A673 (cell line): ENCODE data around the gene HSH2D. TPM values are rescaled to one million over a fixed set of nuclear protein-coding genes. Genes with fewer than 3 reads are reported as not detected.

Source experiments
- BruUV-seq: library from RNA; stranded (reverse); fragments of 400-500 nt; replicated peaks from 2 replicates; lab custom pipeline; 2021; lab: Mats Ljungman, UMichigan
- CTCF ChIA-PET: fragments of 300-600 bp; sonication (Branson Sonifier 250); formaldehyde crosslinking; loops from one replicate; lab custom pipeline; 2022; ENCODE audit warnings: antibody characterized with exemption; lab: Charles Lee
- POLR2A ChIA-PET: fragments of 300-600 bp; sonication (Branson Sonifier 250); formaldehyde crosslinking; loops from one replicate; lab custom pipeline; 2022; ENCODE audit warnings: antibody characterized with exemption; ENCODE audit not compliant: low non-redundant PET; lab: Charles Lee
- DNase-seq: peaks from one replicate; pipeline ENCODE4 v3.0.0-alpha.2; 2015; ENCODE audit warnings: low spot score
- H3K27ac ChIP-seq: fragments of 200-600 bp; sonication (generic); 2 replicates; pipeline ENCODE4 v1.5.1; 2016; ENCODE audit warnings: mixed run types, low read depth, mild to moderate bottlenecking, mixed read lengths, antibody characterized with exemption, low read length; ENCODE audit not compliant: poor library complexity, severe bottlenecking
- H3K27me3 ChIP-seq: fragments of 200-600 bp; sonication (generic); replicated peaks from 2 replicates; pipeline ENCODE4 v1.6.1; 2017; ENCODE audit warnings: mixed run types, low read depth, mild to moderate bottlenecking, mixed read lengths, antibody characterized with exemption, low read length; ENCODE audit not compliant: insufficient read depth, poor library complexity
- H3K36me3 ChIP-seq: fragments of 200-600 bp; sonication (generic); 2 replicates; pipeline ENCODE4 v1.6.1; 2016; ENCODE audit warnings: mixed run types, mild to moderate bottlenecking, mixed read lengths, antibody characterized with exemption, low read length; ENCODE audit not compliant: insufficient read depth, poor library complexity, severe bottlenecking
- H3K4me1 ChIP-seq: fragments of 200-600 bp; sonication (generic); 2 replicates; pipeline ENCODE4 v1.6.1; 2017; ENCODE audit warnings: mixed run types, mild to moderate bottlenecking, mixed read lengths, antibody characterized with exemption, low read length; ENCODE audit not compliant: insufficient read depth, poor library complexity, severe bottlenecking
- H3K4me3 ChIP-seq: fragments of 200-600 bp; sonication (generic); 2 replicates; pipeline ENCODE4 v1.5.1; 2016; ENCODE audit warnings: low read depth, mixed run types, mild to moderate bottlenecking, mixed read lengths, low read length; ENCODE audit not compliant: poor library complexity, severe bottlenecking
- H3K9me3 ChIP-seq: fragments of 200-600 bp; sonication (generic); 2 replicates; pipeline ENCODE4 v1.6.1; 2016; ENCODE audit warnings: mixed run types, low read depth, mild to moderate bottlenecking, mixed read lengths, antibody characterized with exemption, low read length; ENCODE audit not compliant: poor library complexity, severe bottlenecking
- EZH2 ChIP-seq: fragments of 200-600 bp; sonication (generic); IDR thresholded peaks from 2 replicates; pipeline ENCODE4 v1.6.1; 2017; ENCODE audit warnings: borderline replicate concordance, low read depth, mild to moderate bottlenecking, mixed read lengths, antibody characterized with exemption, low read length; ENCODE audit not compliant: poor library complexity, severe bottlenecking
- intact Hi-C: fragments of 100-400 bp; cut with micrococcal nuclease; formaldehyde crosslinking; loops from one replicate; pipeline ENCODE4 v1.10.0; 2022; ENCODE audit not compliant: unreplicated experiment
- total RNA-seq: library from RNA; stranded (reverse); gene quantifications from 2 replicates; pipeline ENCODE4 v1.2.3, GENCODE V29; 2021
- TF ChIP-seq, protein P1 (sequence below): fragments of 300-800, 200-600 bp; sonication (generic); conservative IDR thresholded peaks from 2 replicates; pipeline ENCODE4 v1.5.1; 2017; ENCODE audit warnings: low read depth, mild to moderate bottlenecking, antibody characterized with exemption, low read length, moderate library complexity, mixed read lengths

Gene HSH2D
- total RNA-seq, 1 experiment from 2014 or later: not detected

DNA sequence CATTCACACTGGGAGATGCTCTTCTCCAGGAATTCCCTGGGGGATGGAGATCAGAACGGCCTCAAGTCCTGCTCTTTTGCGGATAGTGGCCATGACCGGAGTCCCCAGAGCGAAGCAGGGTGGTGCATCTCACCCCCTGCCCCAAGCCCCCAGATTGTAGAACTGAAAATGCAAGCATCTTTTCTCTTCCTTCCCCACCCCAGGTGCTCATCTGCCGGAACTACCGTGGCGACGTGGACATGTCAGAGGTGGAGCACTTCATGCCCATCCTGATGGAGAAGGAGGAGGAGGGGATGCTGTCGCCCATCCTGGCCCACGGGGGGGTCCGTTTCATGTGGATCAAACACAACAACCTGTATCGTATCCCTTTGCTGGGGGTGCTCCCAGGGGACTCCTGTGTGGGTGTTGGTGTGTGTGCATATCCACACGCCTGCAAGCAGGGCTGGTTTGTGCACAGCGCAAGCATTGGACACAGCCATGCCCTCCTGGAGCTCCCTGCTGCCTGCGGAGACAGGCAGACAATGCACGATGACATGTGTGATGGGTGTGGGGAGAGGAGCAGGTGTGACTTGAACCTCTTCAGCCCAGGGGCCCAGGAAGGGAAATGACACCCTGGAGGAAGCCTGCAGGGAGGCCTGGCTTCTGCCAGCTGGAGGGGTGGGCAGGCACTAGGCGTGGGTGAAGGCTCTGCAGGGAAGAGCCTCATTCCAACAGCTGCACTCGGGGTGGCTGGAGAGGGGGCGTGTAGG lies 59.9 kb downstream of the HSH2D start:
- H3K36me3 ChIP-seq: peaks cover 38% of the 10 kb centered on the region
- TF ChIP-seq, protein P1, sequence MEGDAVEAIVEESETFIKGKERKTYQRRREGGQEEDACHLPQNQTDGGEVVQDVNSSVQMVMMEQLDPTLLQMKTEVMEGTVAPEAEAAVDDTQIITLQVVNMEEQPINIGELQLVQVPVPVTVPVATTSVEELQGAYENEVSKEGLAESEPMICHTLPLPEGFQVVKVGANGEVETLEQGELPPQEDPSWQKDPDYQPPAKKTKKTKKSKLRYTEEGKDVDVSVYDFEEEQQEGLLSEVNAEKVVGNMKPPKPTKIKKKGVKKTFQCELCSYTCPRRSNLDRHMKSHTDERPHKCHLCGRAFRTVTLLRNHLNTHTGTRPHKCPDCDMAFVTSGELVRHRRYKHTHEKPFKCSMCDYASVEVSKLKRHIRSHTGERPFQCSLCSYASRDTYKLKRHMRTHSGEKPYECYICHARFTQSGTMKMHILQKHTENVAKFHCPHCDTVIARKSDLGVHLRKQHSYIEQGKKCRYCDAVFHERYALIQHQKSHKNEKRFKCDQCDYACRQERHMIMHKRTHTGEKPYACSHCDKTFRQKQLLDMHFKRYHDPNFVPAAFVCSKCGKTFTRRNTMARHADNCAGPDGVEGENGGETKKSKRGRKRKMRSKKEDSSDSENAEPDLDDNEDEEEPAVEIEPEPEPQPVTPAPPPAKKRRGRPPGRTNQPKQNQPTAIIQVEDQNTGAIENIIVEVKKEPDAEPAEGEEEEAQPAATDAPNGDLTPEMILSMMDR: no peak
- TF ChIP-seq EZH2: no peak
- DNase-seq: no peak

DNA sequence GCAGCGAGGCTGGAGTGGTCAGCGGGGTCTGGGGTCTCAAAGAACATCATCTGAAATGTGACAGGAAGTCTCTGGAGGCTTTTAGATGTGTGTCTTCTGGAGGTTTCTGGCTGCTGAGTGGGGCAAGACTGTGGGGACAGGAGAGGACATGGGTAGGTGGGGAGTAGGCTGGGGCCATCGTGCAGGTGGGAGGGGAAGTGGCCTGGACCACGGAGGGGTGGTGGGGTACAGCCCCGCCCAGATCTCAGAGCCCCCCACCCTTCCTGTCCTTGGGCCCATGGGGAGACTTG lies 60.5 kb downstream of the HSH2D start:
- ChIA-PET POLR2A (no interaction called here), CTCF (no interaction called here)
- TF ChIP-seq, protein P1: no peak
- TF ChIP-seq EZH2: no peak
- no peak for DNase-seq
- Histone ChIP-seq H3K36me3 (peaks cover 42% of the 10 kb centered on the region), H3K27me3 (no peaks in the 10 kb centered on the region), H3K4me1 (peaks cover 3% of the 10 kb centered on the region), H3K27ac (no peak overlapping the region), H3K4me3 (no peak overlapping the region), H3K9me3 (no peaks in the 10 kb centered on the region)
- intact Hi-C loops: no loop called here
- no TSS peak for BruUV-seq

More for the DNA sequence above, 59.9 kb downstream of the HSH2D start:
- no peak overlapping the region for H3K27ac ChIP-seq
- H3K4me3 ChIP-seq: no peak overlapping the region
- no peaks in the 10 kb centered on the region for H3K9me3 ChIP-seq
- ChIA-PET CTCF (no interaction called here), POLR2A (no interaction called here)
- no peaks in the 10 kb centered on the region for H3K27me3 ChIP-seq
- no TSS peak for BruUV-seq
- intact Hi-C loops: no loop called here
- peaks cover 7% of the 10 kb centered on the region for H3K4me1 ChIP-seq

DNA sequence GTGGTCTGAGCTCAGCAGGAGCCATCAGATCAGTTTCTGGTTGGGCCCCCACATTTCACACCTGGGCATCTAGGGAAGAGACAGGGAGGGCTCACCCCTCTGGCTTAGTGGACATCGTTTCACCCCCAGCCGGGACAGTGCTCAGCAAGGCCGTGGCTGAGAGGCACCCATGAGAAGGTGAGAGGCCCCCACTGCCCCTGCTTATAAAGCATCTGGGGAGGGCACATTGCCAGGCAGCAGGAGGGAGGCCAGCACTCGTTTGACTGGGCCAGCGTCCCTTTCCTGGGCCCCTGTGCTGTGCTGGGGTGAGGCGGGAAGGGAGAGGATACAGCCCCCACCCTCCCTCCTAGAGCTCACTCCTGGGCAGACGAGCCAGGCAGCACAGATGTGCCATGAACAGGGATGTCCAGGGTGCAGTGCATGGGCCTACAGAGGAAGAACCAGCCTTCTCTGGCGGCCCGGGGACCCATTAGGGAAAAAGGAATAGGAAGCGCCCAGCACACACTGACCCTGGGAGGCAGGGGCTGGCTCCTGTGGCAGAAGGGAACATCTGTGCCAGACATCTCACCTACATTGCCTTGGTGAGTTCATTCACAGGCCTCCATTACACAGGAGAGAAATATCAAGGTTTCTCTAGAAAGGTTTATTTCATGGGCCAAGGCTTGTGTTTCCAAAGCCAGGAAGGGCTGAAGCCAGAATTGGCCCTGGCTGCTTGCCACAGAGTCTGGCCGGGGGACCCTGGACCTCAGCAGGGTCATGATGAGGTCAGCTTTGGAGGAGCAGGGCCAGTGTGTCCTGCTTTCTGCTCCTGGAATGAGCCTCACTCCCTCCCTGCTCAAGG lies 61.9 kb downstream of the HSH2D start:
- H3K36me3 ChIP-seq: peaks cover 45% of the 10 kb centered on the region
- BruUV-seq: no TSS peak
- H3K27ac ChIP-seq: no peak overlapping the region
- POLR2A ChIA-PET: no interaction called here
- no peaks in the 10 kb centered on the region for H3K27me3 ChIP-seq
- no peak overlapping the region for H3K4me3 ChIP-seq
- no peak for DNase-seq
- intact Hi-C loops: no loop called here
- no peak for TF ChIP-seq EZH2
- CTCF ChIA-PET: no interaction called here
- no peaks in the 10 kb centered on the region for H3K9me3 ChIP-seq
- H3K4me1 ChIP-seq: no peaks in the 10 kb centered on the region
